Activated B cell treated with CpG ODN at 0.5 μM for 24 hours (primary cell): ENCODE measurements around the gene SLC35E4. TPM values are rescaled to one million over a fixed set of nuclear protein-coding genes. Genes with fewer than 3 reads are reported as not detected.

ENCODE experiments used
- ATAC-seq: fragments of 200-7000 bp; cut with Tn5 transposase; one replicate; pipeline ENCODE4 v1.10.0; 2021; ENCODE audit warnings: low read depth, mild to moderate bottlenecking, moderate library complexity
- CTCF ChIA-PET: fragments of 350-600 bp; sonication (Branson Sonifier 250); formaldehyde crosslinking; loops from one replicate; lab custom pipeline; 2021; ENCODE audit warnings: antibody characterized with exemption; lab: Charles Lee
- POLR2A ChIA-PET: fragments of 350-600 bp; sonication (Branson Sonifier 250); formaldehyde crosslinking; loops from one replicate; lab custom pipeline; 2021; ENCODE audit warnings: antibody characterized with exemption; lab: Charles Lee
- DNase-seq: peaks from one replicate; pipeline ENCODE4 v3.0.0; 2022
- H3K27ac Mint-ChIP-seq: one replicate; pipeline ENCODE4 v1.8.0; 2020; ENCODE audit warnings: mixed read lengths
- H3K27me3 Mint-ChIP-seq: one replicate; pipeline ENCODE4 v1.8.0; 2021; ENCODE audit warnings: mixed read lengths
- H3K36me3 Mint-ChIP-seq: one replicate; pipeline ENCODE4 v1.8.0; 2021; ENCODE audit warnings: low read depth, mixed read lengths
- H3K4me1 Mint-ChIP-seq: one replicate; pipeline ENCODE4 v1.8.0; 2021; ENCODE audit warnings: mixed read lengths
- H3K4me3 Mint-ChIP-seq: one replicate; pipeline ENCODE4 v1.8.0; 2020; ENCODE audit warnings: mild to moderate bottlenecking, mixed read lengths
- H3K9me3 Mint-ChIP-seq: one replicate; pipeline ENCODE4 v1.8.0; 2020; ENCODE audit warnings: mixed read lengths
- intact Hi-C: fragments of 100-400 bp; cut with micrococcal nuclease; formaldehyde crosslinking; loops from one replicate; pipeline ENCODE4 v1.15.1; 2024
- total RNA-seq: library from RNA; stranded (reverse); gene quantifications from 2 replicates; pipeline ENCODE4 v1.2.3, GENCODE V29; 2022
- TF ChIP-seq, protein P1 (sequence below): fragments of 200-600 bp; IDR thresholded peaks from one replicate; pipeline ENCODE4 v1.8.0; 2022; ENCODE audit warnings: antibody characterized with exemption, mild to moderate bottlenecking

SLC35E4 gene
- total RNA-seq, 1 donor from 2014 or later: 1.8 TPM

GRCh38 chr22:30596199-30596598 is 39.4 kb upstream of the SLC35E4 start:
- peaks cover 1% of the 10 kb centered on the region for H3K27me3 Mint-ChIP-seq
- CTCF ChIA-PET: no interaction called here
- POLR2A ChIA-PET: no interaction called here
- no peaks in the 10 kb centered on the region for H3K36me3 Mint-ChIP-seq
- no peak overlapping the region for H3K27ac Mint-ChIP-seq
- intact Hi-C loops: no loop called here
- H3K4me1 Mint-ChIP-seq: no peaks in the 10 kb centered on the region
- H3K9me3 Mint-ChIP-seq: no peaks in the 10 kb centered on the region
- TF ChIP-seq, protein P1, sequence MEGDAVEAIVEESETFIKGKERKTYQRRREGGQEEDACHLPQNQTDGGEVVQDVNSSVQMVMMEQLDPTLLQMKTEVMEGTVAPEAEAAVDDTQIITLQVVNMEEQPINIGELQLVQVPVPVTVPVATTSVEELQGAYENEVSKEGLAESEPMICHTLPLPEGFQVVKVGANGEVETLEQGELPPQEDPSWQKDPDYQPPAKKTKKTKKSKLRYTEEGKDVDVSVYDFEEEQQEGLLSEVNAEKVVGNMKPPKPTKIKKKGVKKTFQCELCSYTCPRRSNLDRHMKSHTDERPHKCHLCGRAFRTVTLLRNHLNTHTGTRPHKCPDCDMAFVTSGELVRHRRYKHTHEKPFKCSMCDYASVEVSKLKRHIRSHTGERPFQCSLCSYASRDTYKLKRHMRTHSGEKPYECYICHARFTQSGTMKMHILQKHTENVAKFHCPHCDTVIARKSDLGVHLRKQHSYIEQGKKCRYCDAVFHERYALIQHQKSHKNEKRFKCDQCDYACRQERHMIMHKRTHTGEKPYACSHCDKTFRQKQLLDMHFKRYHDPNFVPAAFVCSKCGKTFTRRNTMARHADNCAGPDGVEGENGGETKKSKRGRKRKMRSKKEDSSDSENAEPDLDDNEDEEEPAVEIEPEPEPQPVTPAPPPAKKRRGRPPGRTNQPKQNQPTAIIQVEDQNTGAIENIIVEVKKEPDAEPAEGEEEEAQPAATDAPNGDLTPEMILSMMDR: no peak
- ATAC-seq (no peak), DNase-seq (no peak)
- H3K4me3 Mint-ChIP-seq: no peak overlapping the region

DNA sequence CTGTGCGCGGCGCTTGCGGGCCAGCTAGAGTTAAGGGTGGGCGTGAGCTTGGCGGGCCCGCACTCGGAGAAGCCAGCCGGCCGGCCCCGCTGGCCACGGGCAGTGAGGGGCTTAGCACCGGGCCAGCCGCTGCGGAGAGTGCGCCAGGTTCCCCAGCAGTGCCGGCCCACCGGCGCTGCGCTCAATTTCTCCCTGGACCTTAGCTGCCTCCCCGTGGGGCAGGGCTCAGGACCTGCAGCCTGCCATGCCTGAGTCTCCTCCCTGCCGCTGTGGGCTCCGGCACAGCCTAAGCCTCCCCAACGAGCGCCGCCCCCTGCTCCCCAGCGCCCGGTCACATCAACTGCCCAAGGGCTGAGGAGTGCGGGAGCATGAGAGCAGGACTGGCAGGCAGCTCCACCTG is 38.7 kb upstream of the SLC35E4 start:
- CTCF ChIA-PET: no interaction called here
- intact Hi-C loops: no loop called here

DNA sequence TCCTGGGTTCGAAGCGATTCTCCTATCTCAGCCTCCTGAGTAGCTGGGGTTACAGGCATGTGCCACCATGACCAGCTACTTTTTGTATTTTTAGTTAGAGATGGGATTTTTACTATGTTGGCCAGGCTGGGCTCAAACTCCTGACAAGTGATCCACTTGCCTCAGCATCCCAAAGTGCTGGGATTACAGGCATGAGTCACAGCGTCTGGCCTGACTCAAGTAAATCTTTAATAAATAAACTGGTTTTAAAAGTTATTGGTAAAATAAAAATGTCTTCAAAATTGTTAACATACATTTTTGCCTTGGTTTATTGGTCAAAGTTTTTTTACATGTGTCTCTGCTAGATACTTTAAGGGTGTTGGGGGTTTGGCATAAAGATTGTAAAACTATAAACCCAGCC is 36.6 kb upstream of the SLC35E4 start:
- Mint-ChIP-seq H3K4me1 (no peaks in the 10 kb centered on the region), H3K9me3 (no peaks in the 10 kb centered on the region), H3K27ac (no peak overlapping the region), H3K27me3 (peaks cover 1% of the 10 kb centered on the region), H3K4me3 (no peak overlapping the region), H3K36me3 (no peaks in the 10 kb centered on the region)
- intact Hi-C loops: no loop called here
- no peak for DNase-seq
- TF ChIP-seq, protein P1: no peak
- POLR2A ChIA-PET: no interaction called here
- CTCF ChIA-PET: no interaction called here
- ATAC-seq: no peak

More for the DNA sequence above, 38.7 kb upstream of the SLC35E4 start:
- H3K4me1 Mint-ChIP-seq: no peaks in the 10 kb centered on the region
- no peak overlapping the region for H3K4me3 Mint-ChIP-seq
- ATAC-seq (no peak), DNase-seq (no peak)
- POLR2A ChIA-PET: no interaction called here
- TF ChIP-seq, protein P1: no peak
- no peak overlapping the region for H3K27ac Mint-ChIP-seq
- H3K36me3 Mint-ChIP-seq: no peaks in the 10 kb centered on the region
- H3K9me3 Mint-ChIP-seq: no peaks in the 10 kb centered on the region
- H3K27me3 Mint-ChIP-seq: peaks cover 1% of the 10 kb centered on the region

- TF ChIP-seq, protein P1: no peak
Measured at GRCh38 chr22:30600921-30601320, 34.7 kb upstream of the SLC35E4 start.

GRCh38 chr22:30601464-30601863 is 34.1 kb upstream of the SLC35E4 start:
- CTCF ChIA-PET: no interaction called here
- Mint-ChIP-seq H3K27me3 (no peaks in the 10 kb centered on the region), H3K4me1 (peaks cover 10% of the 10 kb centered on the region), H3K9me3 (no peaks in the 10 kb centered on the region), H3K4me3 (no peak overlapping the region), H3K27ac (no peak overlapping the region), H3K36me3 (no peaks in the 10 kb centered on the region)
- no peak for ATAC-seq
- DNase-seq: no peak
- intact Hi-C loops: no loop called here
- POLR2A ChIA-PET: interaction anchor here (1.4 kb wide), 1 partner anchor 10 kb away, joined by 6 read pairs; the partner anchor contains the start of gene PES1
- TF ChIP-seq, protein P1: no peak

More at GRCh38 chr22:30600921-30601320, 34.7 kb upstream of the SLC35E4 start:
- no peak overlapping the region for H3K4me3 Mint-ChIP-seq
- no peak for DNase-seq
- intact Hi-C loops: no loop called here
- no peaks in the 10 kb centered on the region for H3K36me3 Mint-ChIP-seq
- no peak for ATAC-seq
- ChIA-PET POLR2A (interaction anchor here (0.6 to 1.4 kb wide), 2 partner anchors 9 to 85 kb away, joined by 5 to 6 read pairs; partner anchors contain the start of gene PES1), CTCF (no interaction called here)
- H3K4me1 Mint-ChIP-seq: peaks cover 5% of the 10 kb centered on the region
- no peaks in the 10 kb centered on the region for H3K27me3 Mint-ChIP-seq
- H3K9me3 Mint-ChIP-seq: no peaks in the 10 kb centered on the region
- H3K27ac Mint-ChIP-seq: no peak overlapping the region
